Osteocyte (in vitro differentiated cells): ENCODE results near the gene HMCN1. TPM values are rescaled to one million over a fixed set of nuclear protein-coding genes. Genes with fewer than 3 reads are reported as not detected.

Source experiments
- DNase-seq: peaks from one replicate; pipeline ENCODE4 v3.0.0; 2021; ENCODE audit warnings: mixed read lengths; ENCODE audit not compliant: unreplicated experiment; ENCODE audit errors: extremely low spot score
- H3K27ac Mint-ChIP-seq: one replicate; pipeline ENCODE4 v1.8.0; 2021; ENCODE audit warnings: mild to moderate bottlenecking, mixed read lengths; ENCODE audit not compliant: unreplicated experiment
- H3K27me3 Mint-ChIP-seq: one replicate; pipeline ENCODE4 v1.8.0; 2021; ENCODE audit warnings: mixed read lengths; ENCODE audit not compliant: unreplicated experiment
- H3K36me3 Mint-ChIP-seq: one replicate; pipeline ENCODE4 v1.8.0; 2021; ENCODE audit warnings: mixed read lengths; ENCODE audit not compliant: unreplicated experiment
- H3K4me1 Mint-ChIP-seq: one replicate; pipeline ENCODE4 v1.8.0; 2021; ENCODE audit warnings: mixed read lengths; ENCODE audit not compliant: unreplicated experiment
- H3K4me3 Mint-ChIP-seq: one replicate; pipeline ENCODE4 v1.8.0; 2021; ENCODE audit warnings: mild to moderate bottlenecking, moderate library complexity, mixed read lengths; ENCODE audit not compliant: unreplicated experiment
- H3K9me3 Mint-ChIP-seq: one replicate; pipeline ENCODE4 v1.8.0; 2021; ENCODE audit warnings: mixed read lengths; ENCODE audit not compliant: unreplicated experiment
- CTCF ChIP-seq: fragments of 200-600 bp; sonication (generic); IDR thresholded peaks from 2 replicates; pipeline ENCODE4 v1.5.0; 2021; ENCODE audit warnings: antibody characterized with exemption, mild to moderate bottlenecking, moderate library complexity
- total RNA-seq: library from RNA; stranded (reverse); gene quantifications from 2 replicates; pipeline ENCODE4 v1.2.1, GENCODE V29; 2021

HMCN1 gene
- total RNA-seq, 1 donor from 2014 or later, result 91.4 TPM

GRCh38 chr1:185838111-185838510 is 103.9 kb downstream of the HMCN1 start:
- Mint-ChIP-seq H3K4me1 (peaks cover 21% of the 10 kb centered on the region), H3K27me3 (no peaks in the 10 kb centered on the region)

GRCh38 chr1:185840880-185841279 is 106.7 kb downstream of the HMCN1 start:
- H3K27ac Mint-ChIP-seq, result no peak overlapping the region
- peaks cover 35% of the 10 kb centered on the region for H3K4me1 Mint-ChIP-seq
- no peak for DNase-seq
- no peak for TF ChIP-seq CTCF
- no peaks in the 10 kb centered on the region for H3K36me3 Mint-ChIP-seq
- H3K9me3 Mint-ChIP-seq, result no peaks in the 10 kb centered on the region
- H3K4me3 Mint-ChIP-seq, result no peak overlapping the region
- no peaks in the 10 kb centered on the region for H3K27me3 Mint-ChIP-seq

More at GRCh38 chr1:185838111-185838510, 103.9 kb downstream of the HMCN1 start:
- Mint-ChIP-seq H3K4me3 (no peak overlapping the region), H3K27ac (no peak overlapping the region), H3K9me3 (no peaks in the 10 kb centered on the region), H3K36me3 (peaks cover 2% of the 10 kb centered on the region)
- no peak for DNase-seq
- TF ChIP-seq CTCF, result no peak

- H3K4me1 Mint-ChIP-seq, result peaks cover 32% of the 10 kb centered on the region
- no peak for TF ChIP-seq CTCF
- no peaks in the 10 kb centered on the region for H3K36me3 Mint-ChIP-seq
- H3K9me3 Mint-ChIP-seq, result no peaks in the 10 kb centered on the region
- DNase-seq, result no peak
- no peak overlapping the region for H3K4me3 Mint-ChIP-seq
- no peak overlapping the region for H3K27ac Mint-ChIP-seq
- H3K27me3 Mint-ChIP-seq, result no peaks in the 10 kb centered on the region
Measured at GRCh38 chr1:185843297-185843869, 109.2 kb downstream of the HMCN1 start.

GRCh38 chr1:185843986-185844385 is 109.8 kb downstream of the HMCN1 start:
- Mint-ChIP-seq H3K36me3 (no peaks in the 10 kb centered on the region), H3K4me3 (no peak overlapping the region), H3K27ac (no peak overlapping the region), H3K9me3 (no peaks in the 10 kb centered on the region), H3K4me1 (peaks cover 26% of the 10 kb centered on the region), H3K27me3 (no peaks in the 10 kb centered on the region)
- no peak for DNase-seq
- TF ChIP-seq CTCF, result no peak

- Mint-ChIP-seq H3K9me3 (no peaks in the 10 kb centered on the region), H3K4me1 (peaks cover 36% of the 10 kb centered on the region), H3K27ac (no peak overlapping the region), H3K36me3 (no peaks in the 10 kb centered on the region), H3K4me3 (no peak overlapping the region), H3K27me3 (no peaks in the 10 kb centered on the region)
- DNase-seq, result no peak
- no peak for TF ChIP-seq CTCF
Measured at GRCh38 chr1:185846672-185847444, 112.7 kb downstream of the HMCN1 start.
